ENCODE results near the gene XRCC1.

DNA sequence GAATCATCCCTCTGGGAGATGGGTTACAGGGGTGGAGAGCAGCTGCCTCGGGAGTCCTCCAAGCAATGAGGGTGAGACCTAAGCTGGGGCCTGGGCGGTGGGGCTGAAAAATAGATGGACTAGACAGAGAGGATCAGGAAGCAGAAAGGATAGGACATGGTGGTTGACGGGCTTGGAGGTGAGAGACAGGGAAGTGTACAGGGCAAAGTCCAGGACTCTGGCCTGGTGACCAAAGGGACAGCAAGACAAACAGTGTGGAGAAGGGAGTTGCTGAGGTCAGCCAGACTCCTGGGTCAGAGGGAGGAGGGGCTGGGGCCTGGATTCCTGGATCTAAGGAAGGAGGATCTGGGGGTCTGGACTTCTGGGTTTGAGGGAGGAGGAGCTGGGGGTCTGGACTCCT is 76.3 kb downstream of the XRCC1 start:
- TF ChIP-seq, protein P1, sequence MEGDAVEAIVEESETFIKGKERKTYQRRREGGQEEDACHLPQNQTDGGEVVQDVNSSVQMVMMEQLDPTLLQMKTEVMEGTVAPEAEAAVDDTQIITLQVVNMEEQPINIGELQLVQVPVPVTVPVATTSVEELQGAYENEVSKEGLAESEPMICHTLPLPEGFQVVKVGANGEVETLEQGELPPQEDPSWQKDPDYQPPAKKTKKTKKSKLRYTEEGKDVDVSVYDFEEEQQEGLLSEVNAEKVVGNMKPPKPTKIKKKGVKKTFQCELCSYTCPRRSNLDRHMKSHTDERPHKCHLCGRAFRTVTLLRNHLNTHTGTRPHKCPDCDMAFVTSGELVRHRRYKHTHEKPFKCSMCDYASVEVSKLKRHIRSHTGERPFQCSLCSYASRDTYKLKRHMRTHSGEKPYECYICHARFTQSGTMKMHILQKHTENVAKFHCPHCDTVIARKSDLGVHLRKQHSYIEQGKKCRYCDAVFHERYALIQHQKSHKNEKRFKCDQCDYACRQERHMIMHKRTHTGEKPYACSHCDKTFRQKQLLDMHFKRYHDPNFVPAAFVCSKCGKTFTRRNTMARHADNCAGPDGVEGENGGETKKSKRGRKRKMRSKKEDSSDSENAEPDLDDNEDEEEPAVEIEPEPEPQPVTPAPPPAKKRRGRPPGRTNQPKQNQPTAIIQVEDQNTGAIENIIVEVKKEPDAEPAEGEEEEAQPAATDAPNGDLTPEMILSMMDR (conservative IDR thresholded peaks at IDR 0.05 in 1 of 2, IDR thresholded peaks at IDR 0.05 in 1 of 2; ENCODE audit: extremely low read depth in 1 of 2, insufficient read depth in 1 of 2, low read depth in 1 of 2, low read length in 2 of 2) = no peak
- no peak for TF ChIP-seq EZH2 (IDR thresholded peaks at IDR 0.05; ENCODE audit: borderline replicate concordance, low read length)
